Endothelial cell (in vitro differentiated cells): ENCODE data around the gene HOXA3. TPM values are rescaled to one million over a fixed set of nuclear protein-coding genes. Genes with fewer than 3 reads are reported as not detected.

Source experiments
- DNase-seq: peaks from one replicate; pipeline ENCODE4 v3.0.0; 2021; ENCODE audit warnings: low spot score
- H3K27ac Mint-ChIP-seq: one replicate; pipeline ENCODE4 v1.8.0; 2021; ENCODE audit warnings: mixed read lengths, inconsistent platforms; ENCODE audit not compliant: unreplicated experiment
- H3K27me3 Mint-ChIP-seq: one replicate; pipeline ENCODE4 v1.8.0; 2021; ENCODE audit warnings: mild to moderate bottlenecking, moderate library complexity, mixed read lengths, inconsistent platforms; ENCODE audit not compliant: unreplicated experiment
- H3K36me3 Mint-ChIP-seq: one replicate; pipeline ENCODE4 v1.8.0; 2021; ENCODE audit warnings: mild to moderate bottlenecking, low read depth, mixed read lengths, inconsistent platforms; ENCODE audit not compliant: unreplicated experiment
- H3K4me1 Mint-ChIP-seq: one replicate; pipeline ENCODE4 v1.8.0; 2021; ENCODE audit warnings: mild to moderate bottlenecking, mixed read lengths, inconsistent platforms; ENCODE audit not compliant: unreplicated experiment
- H3K4me3 Mint-ChIP-seq: one replicate; pipeline ENCODE4 v1.8.0; 2021; ENCODE audit warnings: mild to moderate bottlenecking, mixed read lengths, inconsistent platforms; ENCODE audit not compliant: unreplicated experiment
- H3K9me3 Mint-ChIP-seq: one replicate; pipeline ENCODE4 v1.8.0; 2021; ENCODE audit warnings: mixed read lengths, inconsistent platforms; ENCODE audit not compliant: unreplicated experiment
- CTCF ChIP-seq: fragments of 200-600 bp; sonication (generic); IDR thresholded peaks from one replicate; pipeline ENCODE4 v1.5.0; 2021; ENCODE audit warnings: antibody characterized with exemption; ENCODE audit not compliant: unreplicated experiment
- total RNA-seq: library from RNA; stranded (reverse); fragmentation: NEBNext Ultra II Directional; extraction: Animal tissue kit (Norgen Biotek cat#: 25700); gene quantifications from one replicate; pipeline ENCODE4 v1.2.1, GENCODE V29; 2021; ENCODE audit not compliant: unreplicated experiment

The HOXA3 gene
- total RNA-seq, 1 donor from 2014 or later = 0.13 TPM

GRCh38 chr7:27124096-27124901 lies 28.1 kb downstream of the HOXA3 start:
- no peak overlapping the region for H3K27ac Mint-ChIP-seq
- H3K27me3 Mint-ChIP-seq = peaks cover 41% of the 10 kb centered on the region
- no peaks in the 10 kb centered on the region for H3K9me3 Mint-ChIP-seq
- DNase-seq = no peak
- TF ChIP-seq CTCF = no peak
- H3K36me3 Mint-ChIP-seq = no peaks in the 10 kb centered on the region
- H3K4me1 Mint-ChIP-seq = peaks cover 34% of the 10 kb centered on the region
- peak overlapping the region; percentile 19 for H3K4me3 Mint-ChIP-seq

- Mint-ChIP-seq H3K9me3 (no peaks in the 10 kb centered on the region), H3K4me3 (peak overlapping the region; percentile 19), H3K4me1 (peaks cover 31% of the 10 kb centered on the region), H3K27me3 (peaks cover 41% of the 10 kb centered on the region), H3K36me3 (no peaks in the 10 kb centered on the region), H3K27ac (no peak overlapping the region)
- no peak for DNase-seq
- TF ChIP-seq CTCF = no peak
Observed at GRCh38 chr7:27123477-27124053, 28.8 kb downstream of the HOXA3 start.

GRCh38 chr7:27123007-27123476 lies 29.3 kb downstream of the HOXA3 start:
- no peaks in the 10 kb centered on the region for H3K9me3 Mint-ChIP-seq
- no peaks in the 10 kb centered on the region for H3K36me3 Mint-ChIP-seq
- no peak overlapping the region for H3K27ac Mint-ChIP-seq
- DNase-seq = no peak
- peaks cover 39% of the 10 kb centered on the region for H3K27me3 Mint-ChIP-seq
- no peak overlapping the region for H3K4me3 Mint-ChIP-seq
- peaks cover 34% of the 10 kb centered on the region for H3K4me1 Mint-ChIP-seq
- TF ChIP-seq CTCF = no peak

- no peak for DNase-seq
- Mint-ChIP-seq H3K4me3 (peak overlapping the region; percentile 23), H3K27me3 (peaks cover 43% of the 10 kb centered on the region), H3K4me1 (peaks cover 37% of the 10 kb centered on the region), H3K27ac (peak overlapping the region; percentile 14), H3K36me3 (no peaks in the 10 kb centered on the region), H3K9me3 (no peaks in the 10 kb centered on the region)
- no peak for TF ChIP-seq CTCF
Observed at GRCh38 chr7:27122077-27122910, 30.1 kb downstream of the HOXA3 start.
